Brain microvascular endothelial cell (primary cell): Measurements from ENCODE around the gene PTPRR.

Source experiments
- DNase-seq: peaks from one replicate; pipeline ENCODE4 v3.0.0-alpha.2; 2020
- H3K27ac ChIP-seq: fragments of 250-450 bp; sonication (Bioruptor Pico); 2 replicates; pipeline ENCODE4 v1.5.1; 2020; ENCODE audit warnings: mild to moderate bottlenecking, moderate library complexity
- H3K27me3 ChIP-seq: fragments of 250-450 bp; sonication (Bioruptor Pico); replicated peaks from 2 replicates; pipeline ENCODE4 v1.5.1; 2020; ENCODE audit warnings: mild to moderate bottlenecking
- H3K36me3 ChIP-seq: fragments of 250-450 bp; sonication (Bioruptor Pico); replicated peaks from 2 replicates; pipeline ENCODE4 v1.5.1; 2020; ENCODE audit warnings: mild to moderate bottlenecking
- H3K4me3 ChIP-seq: 2 replicates; pipeline ENCODE4 v1.5.1; 2011; ENCODE audit warnings: low read depth, mild to moderate bottlenecking, control low read depth, low read length, moderate library complexity
- CTCF ChIP-seq: IDR thresholded peaks from 2 replicates; pipeline ENCODE4 v1.5.1; 2011; ENCODE audit warnings: low read depth, mild to moderate bottlenecking, moderate library complexity, low read length, control low read depth, inconsistent platforms; ENCODE audit errors: missing control alignments
- in situ Hi-C: cut with HindIII; loops from 2 replicates; pipeline ENCODE4 v1.10.0; 2017; ENCODE audit warnings: low sequenced_read_pairs, low pct_ligation_motif_present

PTPRR gene

GRCh38 chr12:70925539-70925938, 5.0 kb upstream of the PTPRR start:
- H3K27me3 ChIP-seq, result no peaks in the 10 kb centered on the region
- no peak overlapping the region for H3K4me3 ChIP-seq
- no peak overlapping the region for H3K27ac ChIP-seq
- no peak for DNase-seq
- TF ChIP-seq CTCF, result no peak
- in situ Hi-C loops, result no loop called here
- no peaks in the 10 kb centered on the region for H3K36me3 ChIP-seq

- TF ChIP-seq CTCF, result no peak
- in situ Hi-C loops, result no loop called here
- no peak for DNase-seq
- H3K4me3 ChIP-seq, result no peak overlapping the region
- no peaks in the 10 kb centered on the region for H3K36me3 ChIP-seq
- H3K27me3 ChIP-seq, result no peaks in the 10 kb centered on the region
- no peak overlapping the region for H3K27ac ChIP-seq
These were observed 353 bp upstream of the PTPRR start for GRCh38 chr12:70920891-70921290.

- in situ Hi-C loops, result no loop called here
- no peaks in the 10 kb centered on the region for H3K36me3 ChIP-seq
- TF ChIP-seq CTCF, result no peak
- no peak overlapping the region for H3K27ac ChIP-seq
- H3K27me3 ChIP-seq, result no peaks in the 10 kb centered on the region
- no peak overlapping the region for H3K4me3 ChIP-seq
- DNase-seq, result no peak
These were observed 922 bp downstream of the PTPRR start for GRCh38 chr12:70919597-70920035.

- Histone ChIP-seq H3K36me3 (no peaks in the 10 kb centered on the region), H3K4me3 (no peak overlapping the region), H3K27me3 (no peaks in the 10 kb centered on the region), H3K27ac (no peak overlapping the region)
- TF ChIP-seq CTCF, result no peak
- DNase-seq, result no peak
- in situ Hi-C loops, result no loop called here
These were observed 1.4 kb downstream of the PTPRR start for GRCh38 chr12:70919176-70919575.

GRCh38 chr12:70918321-70918720, 2.2 kb downstream of the PTPRR start:
- Histone ChIP-seq H3K27ac (no peak overlapping the region), H3K4me3 (no peak overlapping the region), H3K36me3 (no peaks in the 10 kb centered on the region), H3K27me3 (no peaks in the 10 kb centered on the region)
- in situ Hi-C loops, result no loop called here
- no peak for TF ChIP-seq CTCF
- DNase-seq, result no peak

GRCh38 chr12:70910666-70911065, 9.9 kb downstream of the PTPRR start:
- H3K4me3 ChIP-seq, result no peak overlapping the region
- no peak for DNase-seq
- TF ChIP-seq CTCF, result no peak
- no peaks in the 10 kb centered on the region for H3K27me3 ChIP-seq
- H3K27ac ChIP-seq, result no peak overlapping the region
- in situ Hi-C loops, result no loop called here
- no peaks in the 10 kb centered on the region for H3K36me3 ChIP-seq
